Articular chondrocyte of knee joint (primary cell): ENCODE measurements around the gene FHAD1. TPM values are rescaled to one million over a fixed set of nuclear protein-coding genes. Genes with fewer than 3 reads are reported as not detected.

Experiments
- total RNA-seq: library from RNA; depleted of rRNA; stranded (reverse); fragments of >200 nt; gene quantifications from 2 replicates; pipeline ENCODE4 v1.2.3, GENCODE V29; 2012

FHAD1 gene
- 0.11 and 0.52 TPM in 2 replicates for total RNA-seq

DNA sequence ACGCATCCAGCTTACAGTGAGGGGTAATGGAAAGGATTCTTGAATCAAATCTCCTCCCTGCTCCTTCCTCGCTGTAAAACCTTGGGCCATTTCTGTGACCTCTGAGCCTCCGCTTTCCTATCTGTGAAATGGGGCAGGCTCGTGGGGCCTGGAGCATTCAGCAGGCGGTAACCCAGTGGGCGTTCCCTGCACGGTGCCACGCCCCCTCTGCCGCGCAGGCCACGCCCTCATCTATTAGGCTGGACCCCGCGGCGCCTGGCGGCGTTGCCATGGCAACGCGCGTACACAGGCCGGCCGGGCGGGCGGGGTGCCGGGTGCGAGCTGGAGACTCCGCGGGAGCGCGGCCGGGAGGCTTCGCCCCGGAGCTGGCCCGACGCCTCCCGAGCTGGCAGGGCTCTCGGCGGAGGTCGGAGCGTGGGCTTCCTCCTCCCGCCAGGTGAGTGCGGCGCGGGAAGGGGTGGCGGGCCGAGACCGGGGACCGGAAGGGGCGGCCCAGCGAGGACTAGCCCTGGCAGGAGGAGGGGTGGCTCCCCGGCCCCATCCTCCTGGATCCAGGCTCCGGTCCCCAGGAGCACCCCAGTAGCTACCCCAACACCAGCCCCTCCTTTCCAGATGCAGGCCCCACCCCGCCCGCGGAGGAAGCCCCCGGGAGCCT is at the start of gene FHAD1:
FHAD1 (plus strand) TSS at position 264 of the 655 bp plus-strand sequence. CDS start 4,562 bp downstream, outside the sequence.

DNA sequence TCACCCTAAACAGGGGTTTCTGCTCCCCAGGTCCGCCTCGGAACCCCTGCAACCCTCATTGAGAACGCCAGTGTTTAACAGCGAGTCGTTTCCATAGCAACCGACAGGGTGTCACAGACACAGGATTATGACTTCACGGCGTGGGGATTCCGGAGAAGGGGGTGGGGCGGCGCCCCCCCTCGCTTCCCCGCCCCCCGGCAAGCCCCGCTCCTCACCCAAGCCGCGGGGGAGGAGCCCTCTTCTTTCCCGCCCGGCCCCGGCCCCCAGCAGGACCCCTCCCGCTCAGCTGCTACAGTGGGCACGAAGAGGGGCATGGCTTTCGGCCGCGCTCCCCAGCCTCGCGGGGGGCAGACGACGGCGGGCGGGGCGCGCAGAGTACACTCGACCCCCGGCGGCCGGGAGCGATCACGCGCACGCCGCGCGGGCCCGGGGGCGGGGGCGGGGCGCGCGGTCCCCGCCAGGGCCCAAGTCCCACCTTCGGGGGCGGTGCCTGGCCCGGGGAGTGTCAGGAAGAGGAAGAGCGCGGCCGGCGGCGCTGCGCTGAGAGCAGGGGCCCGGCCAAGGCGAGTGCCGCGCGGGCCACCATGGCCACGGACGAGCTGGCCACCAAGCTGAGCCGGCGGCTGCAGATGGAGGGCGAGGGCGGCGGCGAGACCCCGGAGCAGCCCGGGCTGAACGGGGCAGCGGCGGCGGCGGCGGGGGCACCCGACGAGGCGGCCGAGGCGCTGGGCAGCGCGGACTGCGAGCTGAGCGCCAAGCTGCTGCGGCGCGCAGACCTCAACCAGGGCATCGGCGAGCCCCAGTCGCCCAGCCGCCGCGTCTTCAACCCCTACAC is 162.6 kb downstream of the FHAD1 start, which contains the start of gene EFHD2:
EFHD2 (plus strand) TSS at position 501 of the 835 bp plus-strand sequence; CDS start at position 585, 84 bp downstream.

Other genes starting within 250 kb of the FHAD1 start
- 0.78 and 1.8 TPM in 2 replicates for gene TMEM51, start 93.5 kb upstream of the FHAD1 start, total RNA-seq
- 47.4 and 57.9 TPM in 2 replicates for gene EFHD2, start 162.7 kb downstream of the FHAD1 start, total RNA-seq
- 0.22 TPM in 1 of 2 replicates, not detected in the other for gene CTRC, start 191.2 kb downstream of the FHAD1 start, total RNA-seq
- gene CELA2A, start 209.5 kb downstream of the FHAD1 start, total RNA-seq = not detected in 2 replicates
- not detected in 2 replicates for gene CELA2B, start 228.9 kb downstream of the FHAD1 start, total RNA-seq